HEK293 (cell line): Measurements from ENCODE around the gene COL18A1.

ENCODE experiments used
- CTCF ChIA-PET: fragments of 350-600 bp; formaldehyde crosslinking; extraction: SDS; loops from one replicate; lab custom pipeline; 2021; ENCODE audit warnings: antibody characterized with exemption; lab: Yijun Ruan, JAX
- POLR2A ChIA-PET: fragments of 300-600 bp; formaldehyde crosslinking; extraction: SDS; loops from one replicate; lab custom pipeline; 2020; ENCODE audit warnings: antibody characterized with exemption, inconsistent platforms; lab: Yijun Ruan, JAX
- H3K27ac ChIP-seq: fragments of 200-500 bp; sonication (Bioruptor generic); 2 replicates; pipeline ENCODE4 v1.5.1; 2014; ENCODE audit warnings: low read depth, low read length, control low read depth, inconsistent platforms; ENCODE audit errors: extremely low read depth
- H3K36me3 ChIP-seq, 2 experiments: fragments of 200-500 bp in 1 of 2; sonication (Bioruptor generic) in 1 of 2; 1 replicate in 1 of 2; 2 replicates in 1 of 2; pipeline ENCODE4 v1.5.1; 2014 to 2017; ENCODE audit warnings: inconsistent platforms in 2 of 2, low read length in 2 of 2; ENCODE audit not compliant: control insufficient read depth in 2 of 2, insufficient read depth in 1 of 2
- H3K4me1 ChIP-seq: fragments of 200-500 bp; sonication (Bioruptor generic); 2 replicates; pipeline ENCODE4 v1.5.1; 2014; ENCODE audit warnings: mild to moderate bottlenecking, low read length, inconsistent platforms; ENCODE audit not compliant: control insufficient read depth, insufficient read depth
- H3K4me3 ChIP-seq: 2 replicates; pipeline ENCODE4 v1.5.1; 2011; ENCODE audit warnings: low read depth, mild to moderate bottlenecking, control low read depth, low read length, moderate library complexity
- H3K9me3 ChIP-seq: fragments of 200-500 bp; sonication (Bioruptor generic); 2 replicates; pipeline ENCODE4 v1.5.1; 2014; ENCODE audit warnings: low read depth, low read length, inconsistent platforms; ENCODE audit not compliant: control insufficient read depth, insufficient read depth
- EGR2 ChIP-seq: fragments of 450-650 bp; formaldehyde crosslinking; IDR thresholded peaks from 2 replicates; pipeline ENCODE4 v1.5.1; 2016; ENCODE audit warnings: low read depth, missing biosample characterization, missing genetic modification characterization
- OSR2 ChIP-seq: fragments of 450-650 bp; formaldehyde crosslinking; IDR thresholded peaks from 2 replicates; pipeline ENCODE4 v1.5.1; 2016; ENCODE audit warnings: missing biosample characterization, missing genetic modification characterization
- SALL2 ChIP-seq: fragments of 450-650 bp; formaldehyde crosslinking; IDR thresholded peaks from 2 replicates; pipeline ENCODE4 v1.5.0; 2017; ENCODE audit warnings: missing biosample characterization, mild to moderate bottlenecking, missing genetic modification characterization, borderline replicate concordance
- SCRT1 ChIP-seq: fragments of 450-650 bp; formaldehyde crosslinking; IDR thresholded peaks from 2 replicates; pipeline ENCODE4 v1.5.1; 2016; ENCODE audit warnings: missing biosample characterization, missing genetic modification characterization, borderline replicate concordance
- SETDB1 ChIP-seq: IDR thresholded peaks from one replicate; pipeline ENCODE4 v1.6.1; 2017; ENCODE audit warnings: mild to moderate bottlenecking, low read length, moderate library complexity, mixed read lengths; ENCODE audit not compliant: insufficient read length
- YY1 ChIP-seq: fragments of 450-650 bp; formaldehyde crosslinking; IDR thresholded peaks from 2 replicates; pipeline ENCODE4 v1.5.1; 2018; ENCODE audit warnings: missing biosample characterization, missing genetic modification characterization
- ZBTB11 ChIP-seq: fragments of 450-650 bp; formaldehyde crosslinking; conservative IDR thresholded peaks from 2 replicates; pipeline ENCODE4 v1.5.1; 2016; ENCODE audit warnings: low read depth, missing biosample characterization, missing genetic modification characterization
- ZBTB48 ChIP-seq: fragments of 450-650 bp; formaldehyde crosslinking; IDR thresholded peaks from 2 replicates; pipeline ENCODE4 v1.5.1; 2016; ENCODE audit warnings: missing biosample characterization, missing genetic modification characterization
- ZBTB7A ChIP-seq: fragments of 450-650 bp; formaldehyde crosslinking; IDR thresholded peaks from 2 replicates; pipeline ENCODE4 v1.5.1; 2016; ENCODE audit warnings: low read depth, missing biosample characterization, missing genetic modification characterization
- ZEB2 ChIP-seq: fragments of 450-650 bp; formaldehyde crosslinking; IDR thresholded peaks from 2 replicates; pipeline ENCODE4 v1.5.1; 2016; ENCODE audit warnings: missing biosample characterization, missing genetic modification characterization
- ZIC2 ChIP-seq: fragments of 450-650 bp; formaldehyde crosslinking; IDR thresholded peaks from 2 replicates; pipeline ENCODE4 v1.5.1; 2016; ENCODE audit warnings: missing biosample characterization, missing genetic modification characterization
- ZNF132 ChIP-seq: fragments of 450-650 bp; formaldehyde crosslinking; IDR thresholded peaks from 2 replicates; pipeline ENCODE4 v1.5.1; 2017; ENCODE audit warnings: missing biosample characterization, missing genetic modification characterization, borderline replicate concordance
- ZNF146 ChIP-seq: fragments of 450-650 bp; formaldehyde crosslinking; IDR thresholded peaks from 2 replicates; pipeline ENCODE4 v1.5.1; 2016; ENCODE audit warnings: missing biosample characterization, missing genetic modification characterization
- ZNF274 ChIP-seq, 2 experiments: fragments of 200-500 bp in 1 of 2; fragments of 450-650 bp in 1 of 2; sonication (Bioruptor generic) in 1 of 2; formaldehyde crosslinking in 1 of 2; IDR thresholded peaks; 2 replicates each; pipeline versions ENCODE4 v1.5.1 to v1.6.1; 2014 to 2016; ENCODE audit warnings: borderline replicate concordance in 1 of 2, inconsistent platforms in 1 of 2, low read length in 1 of 2, missing biosample characterization in 1 of 2, missing genetic modification characterization in 1 of 2
- ZNF280C ChIP-seq: fragments of 450-650 bp; formaldehyde crosslinking; IDR thresholded peaks from 2 replicates; pipeline ENCODE4 v1.5.1; 2016; ENCODE audit warnings: missing biosample characterization, missing genetic modification characterization
- ZNF404 ChIP-seq: fragments of 450-650 bp; formaldehyde crosslinking; IDR thresholded peaks from 2 replicates; pipeline ENCODE4 v1.5.1; 2017; ENCODE audit warnings: missing biosample characterization, missing genetic modification characterization
- ZNF514 ChIP-seq: fragments of 450-650 bp; formaldehyde crosslinking; IDR thresholded peaks from 2 replicates; pipeline ENCODE4 v1.5.1; 2016; ENCODE audit warnings: missing biosample characterization, missing genetic modification characterization
- ZNF704 ChIP-seq: fragments of 450-650 bp; formaldehyde crosslinking; IDR thresholded peaks from 2 replicates; pipeline ENCODE4 v1.5.1; 2016; ENCODE audit warnings: missing biosample characterization, missing genetic modification characterization

COL18A1 gene

GRCh38 chr21:45516071-45516670 is 111.2 kb downstream of the COL18A1 start:
- no peak for TF ChIP-seq SETDB1
- TF ChIP-seq ZNF704: no peak
- TF ChIP-seq ZIC2 (tag by site-specific recombination): peak; percentile 18
- no peak for TF ChIP-seq ZBTB7A (tag by site-specific recombination)
- no peak overlapping the region for H3K27ac ChIP-seq
- ChIA-PET POLR2A (no interaction called here), CTCF (no interaction called here)
- no peaks in the 10 kb centered on the region for H3K9me3 ChIP-seq
- no peaks in the 10 kb centered on the region for H3K4me1 ChIP-seq
- no peak overlapping the region for H3K4me3 ChIP-seq
- H3K36me3 ChIP-seq: peaks cover 21 to 65% of the 10 kb centered on the region in 2 experiments

- ChIA-PET POLR2A (no interaction called here), CTCF (no interaction called here)
- H3K4me3 ChIP-seq: no peak overlapping the region
- TF ChIP-seq ZBTB48 (tag by site-specific recombination): no peak
- no peak for TF ChIP-seq ZEB2
- no peak for TF ChIP-seq ZNF514 (tag by site-specific recombination)
- TF ChIP-seq ZNF280C (tag by site-specific recombination): no peak
- TF ChIP-seq ZNF404 (tag by site-specific recombination): no peak
- TF ChIP-seq YY1 (tag by site-specific recombination): no peak
- no peak for TF ChIP-seq ZNF132
- TF ChIP-seq SALL2 (tag by site-specific recombination): no peak
- TF ChIP-seq OSR2 (tag by site-specific recombination): no peak
- TF ChIP-seq EGR2 (tag by site-specific recombination): no peak
- no peak for TF ChIP-seq ZNF146 (tag by site-specific recombination)
- TF ChIP-seq ZNF274 (IDR thresholded peaks at IDR 0.05; ENCODE audit: low read length): no peak
- TF ChIP-seq ZNF274 (tag by site-specific recombination; IDR thresholded peaks at IDR 0.05; ENCODE audit: borderline replicate concordance): no peak
- no peak for TF ChIP-seq SCRT1 (tag by site-specific recombination)
- TF ChIP-seq ZBTB11 (tag by site-specific recombination): no peak
- H3K9me3 ChIP-seq: no peaks in the 10 kb centered on the region
- no peaks in the 10 kb centered on the region for H3K4me1 ChIP-seq
- no peak overlapping the region for H3K27ac ChIP-seq
- H3K36me3 ChIP-seq: peaks cover 27 to 69% of the 10 kb centered on the region in 2 experiments
Observed at GRCh38 chr21:45516671-45517151, 111.7 kb downstream of the COL18A1 start.
